MM.1S (cell line): ENCODE data around the gene CCDC85B.

Experiments used
- DNase-seq: peaks from one replicate; pipeline ENCODE4 v3.0.0-alpha.2; 2015
- H2AFZ ChIP-seq: fragments of 300-600 bp; sonication (generic); 2 replicates; pipeline ENCODE4 v1.6.0; 2016; ENCODE audit warnings: antibody characterized with exemption, low read length
- H3F3A ChIP-seq: fragments of 300-600 bp; sonication (generic); 2 replicates; pipeline ENCODE4 v1.6.1; 2016; ENCODE audit warnings: mild to moderate bottlenecking, antibody characterized with exemption, low read length, moderate library complexity, mixed read lengths; ENCODE audit not compliant: insufficient read depth
- H3K27ac ChIP-seq: fragments of 300-600 bp; sonication (generic); 2 replicates; pipeline ENCODE4 v1.5.1; 2016; ENCODE audit warnings: mild to moderate bottlenecking, low read length
- H3K27me3 ChIP-seq: fragments of 300-600 bp; sonication (generic); replicated peaks from 2 replicates; pipeline ENCODE4 v1.6.0; 2016; ENCODE audit warnings: low read length; ENCODE audit not compliant: insufficient read depth
- H3K36me3 ChIP-seq: fragments of 300-600 bp; sonication (generic); replicated peaks from 2 replicates; pipeline ENCODE4 v1.6.1; 2016; ENCODE audit warnings: mild to moderate bottlenecking, low read length, mixed read lengths; ENCODE audit not compliant: insufficient read depth
- H3K4me1 ChIP-seq: fragments of 300-600 bp; sonication (generic); 2 replicates; pipeline ENCODE4 v1.6.1; 2016; ENCODE audit warnings: low read length, mixed read lengths
- H3K4me2 ChIP-seq: fragments of 300-600 bp; sonication (generic); 2 replicates; pipeline ENCODE4 v1.6.0; 2016; ENCODE audit warnings: low read depth, low read length
- H3K4me3 ChIP-seq: fragments of 300-600 bp; sonication (generic); 2 replicates; pipeline ENCODE4 v1.5.1; 2016; ENCODE audit warnings: low read length, mixed read lengths
- H3K79me2 ChIP-seq: fragments of 300-600 bp; sonication (generic); 2 replicates; pipeline ENCODE4 v1.6.1; 2016; ENCODE audit warnings: mixed run types, low read length, mixed read lengths
- H3K9ac ChIP-seq: fragments of 300-600 bp; sonication (generic); 2 replicates; pipeline ENCODE4 v1.6.1; 2016; ENCODE audit warnings: low read length, mixed read lengths
- H3K9me2 ChIP-seq: fragments of 300-600 bp; sonication (generic); replicated peaks from 2 replicates; pipeline ENCODE4 v1.6.1; 2016; ENCODE audit warnings: mild to moderate bottlenecking, low read length, mixed read lengths; ENCODE audit not compliant: insufficient read depth
- H3K9me3 ChIP-seq: fragments of 300-600 bp; sonication (generic); replicated peaks from 2 replicates; pipeline ENCODE4 v1.6.1; 2016; ENCODE audit warnings: mild to moderate bottlenecking, low read length, mixed read lengths; ENCODE audit not compliant: insufficient read depth
- H4K20me1 ChIP-seq: fragments of 300-600 bp; sonication (generic); 2 replicates; pipeline ENCODE4 v1.6.1; 2016; ENCODE audit warnings: mild to moderate bottlenecking, low read length, moderate library complexity, mixed read lengths; ENCODE audit not compliant: insufficient read depth
- EZH2phosphoT487 ChIP-seq: fragments of 300-600 bp; sonication (generic); IDR thresholded peaks from 2 replicates; pipeline ENCODE4 v1.6.1; 2018; ENCODE audit warnings: antibody characterized with exemption, low read length
- TF ChIP-seq, protein P1 (sequence below): fragments of 300-600 bp; sonication (generic); IDR thresholded peaks from 2 replicates; pipeline ENCODE4 v1.5.1; 2016; ENCODE audit warnings: antibody characterized with exemption, low read length, mixed read lengths

CCDC85B gene

DNA sequence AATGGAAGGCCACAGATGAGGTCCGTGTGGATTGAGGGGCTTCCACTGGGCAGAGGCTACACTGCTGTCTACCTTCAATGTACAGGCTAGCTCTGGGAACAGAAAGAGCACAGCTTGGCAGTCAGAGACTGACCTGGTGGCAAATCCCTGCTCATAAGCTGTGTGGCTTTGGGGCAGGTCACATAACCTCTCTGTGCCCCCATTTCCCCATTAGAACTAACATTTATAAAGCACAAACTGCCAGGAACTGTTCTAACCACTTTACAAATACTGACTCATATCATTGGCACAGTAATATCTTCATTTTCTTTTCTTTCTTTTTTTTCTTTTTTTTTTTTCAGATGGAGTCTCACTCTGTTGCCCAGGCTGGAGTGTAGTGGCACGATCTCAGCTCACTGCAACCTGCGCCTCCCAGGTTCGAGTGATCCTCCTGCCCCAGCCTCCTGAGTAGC is 6.6 kb downstream of the CCDC85B start:
- Histone ChIP-seq H3K4me2 (no peak overlapping the region), H3K36me3 (no peaks in the 10 kb centered on the region), H3K4me3 (no peak overlapping the region), H3K27ac (no peak overlapping the region), H3F3A (peaks cover 19% of the 10 kb centered on the region; the same call in 1 of the 2 replicates), H3K79me2 (peaks cover under 1% of the 10 kb centered on the region; the same call in 1 of the 2 replicates), H3K27me3 (peaks cover 11% of the 10 kb centered on the region), H3K9me3 (no peaks in the 10 kb centered on the region), H4K20me1 (no peaks in the 10 kb centered on the region), H3K9me2 (no peaks in the 10 kb centered on the region), H2AFZ (no peak overlapping the region), H3K4me1 (peaks cover 27% of the 10 kb centered on the region), H3K9ac (no peak overlapping the region)
- no peak for DNase-seq
- TF ChIP-seq, protein P1, sequence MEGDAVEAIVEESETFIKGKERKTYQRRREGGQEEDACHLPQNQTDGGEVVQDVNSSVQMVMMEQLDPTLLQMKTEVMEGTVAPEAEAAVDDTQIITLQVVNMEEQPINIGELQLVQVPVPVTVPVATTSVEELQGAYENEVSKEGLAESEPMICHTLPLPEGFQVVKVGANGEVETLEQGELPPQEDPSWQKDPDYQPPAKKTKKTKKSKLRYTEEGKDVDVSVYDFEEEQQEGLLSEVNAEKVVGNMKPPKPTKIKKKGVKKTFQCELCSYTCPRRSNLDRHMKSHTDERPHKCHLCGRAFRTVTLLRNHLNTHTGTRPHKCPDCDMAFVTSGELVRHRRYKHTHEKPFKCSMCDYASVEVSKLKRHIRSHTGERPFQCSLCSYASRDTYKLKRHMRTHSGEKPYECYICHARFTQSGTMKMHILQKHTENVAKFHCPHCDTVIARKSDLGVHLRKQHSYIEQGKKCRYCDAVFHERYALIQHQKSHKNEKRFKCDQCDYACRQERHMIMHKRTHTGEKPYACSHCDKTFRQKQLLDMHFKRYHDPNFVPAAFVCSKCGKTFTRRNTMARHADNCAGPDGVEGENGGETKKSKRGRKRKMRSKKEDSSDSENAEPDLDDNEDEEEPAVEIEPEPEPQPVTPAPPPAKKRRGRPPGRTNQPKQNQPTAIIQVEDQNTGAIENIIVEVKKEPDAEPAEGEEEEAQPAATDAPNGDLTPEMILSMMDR: no peak
- no peak for TF ChIP-seq EZH2phosphoT487

DNA sequence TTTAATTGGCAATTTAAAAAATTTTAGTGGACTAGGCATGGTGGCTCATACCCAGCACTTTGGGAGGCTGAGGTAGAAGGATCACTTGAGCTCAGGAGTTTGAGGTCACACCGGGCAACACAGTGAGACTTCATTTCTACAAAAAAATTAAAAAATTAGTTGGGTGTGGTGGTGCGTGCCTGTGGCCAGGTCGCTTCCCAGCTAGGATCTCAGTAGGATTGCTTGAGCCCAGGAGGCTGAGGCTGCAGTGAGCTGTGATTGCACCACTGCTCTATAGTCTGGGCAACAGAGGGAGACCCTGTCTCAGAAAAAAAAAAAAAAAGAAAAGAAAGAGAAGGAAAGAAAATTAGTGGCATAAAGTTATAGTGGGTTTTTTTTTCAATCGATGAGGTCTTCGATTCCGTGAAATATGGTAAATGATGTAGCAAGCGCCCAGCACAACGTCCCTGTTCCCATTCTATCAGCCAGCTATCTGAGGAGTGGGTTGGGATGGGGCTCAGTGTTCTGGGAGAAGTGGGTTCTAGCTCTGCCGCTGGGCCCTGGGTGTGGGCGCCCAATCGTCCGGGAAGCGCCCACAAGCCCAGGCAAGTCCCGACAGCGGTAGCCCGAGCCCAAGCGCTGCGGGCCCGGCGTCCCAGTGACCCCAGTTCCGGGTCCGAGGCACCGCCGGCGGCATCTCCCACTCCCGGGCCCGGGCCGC is 8.3 kb downstream of the CCDC85B start:
- no peak overlapping the region for H3K4me3 ChIP-seq

DNA sequence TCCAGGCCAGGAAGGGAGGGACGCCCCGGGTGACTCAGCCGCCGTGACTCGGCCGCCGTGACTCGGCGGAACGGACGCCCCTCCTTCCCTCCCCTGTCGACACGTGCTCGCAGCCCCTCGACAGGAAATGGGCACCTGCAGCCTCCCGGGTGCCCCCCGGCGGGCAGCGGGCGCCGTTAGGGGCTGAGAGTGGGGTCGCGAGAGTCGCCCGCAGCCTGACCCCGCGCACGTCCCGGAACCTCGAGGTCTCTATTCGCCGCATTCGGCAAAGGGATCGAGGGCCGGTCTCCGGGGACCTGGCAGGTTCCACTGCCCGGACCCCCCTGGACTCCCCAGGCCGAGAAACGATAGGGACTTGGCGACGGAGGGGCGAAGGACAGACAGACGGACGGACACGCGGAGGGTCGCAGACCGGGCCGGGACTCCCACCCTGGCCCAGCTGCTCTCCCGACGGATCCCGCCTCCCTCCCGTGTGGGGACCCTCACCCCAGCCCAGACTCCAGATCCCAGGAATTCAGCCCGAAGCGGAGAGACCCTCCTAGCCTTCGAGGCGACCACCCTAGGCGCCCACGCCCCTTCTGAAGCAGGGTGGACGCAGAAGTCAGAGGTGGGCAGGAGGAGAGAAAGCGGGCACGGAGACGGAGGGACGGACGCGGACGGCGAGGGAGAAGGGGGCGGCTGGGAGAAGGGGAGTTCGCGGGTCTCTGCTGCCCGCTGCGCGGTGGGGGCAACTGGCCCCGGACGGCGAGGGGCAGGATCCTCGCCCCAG is 9.1 kb downstream of the CCDC85B start:
- H2AFZ ChIP-seq: no peak overlapping the region
- no peaks in the 10 kb centered on the region for H3K9me3 ChIP-seq
- H3K27me3 ChIP-seq: peaks cover 11% of the 10 kb centered on the region
- no peak overlapping the region for H3K27ac ChIP-seq
- no peaks in the 10 kb centered on the region for H3K9me2 ChIP-seq
- peak overlapping the region; percentile 59 for H3K4me3 ChIP-seq
- DNase-seq: no peak
- peak overlapping the region; percentile 76 for H3K4me2 ChIP-seq
- H3K36me3 ChIP-seq: no peaks in the 10 kb centered on the region
- peak overlapping the region; percentile 58; the same call in 1 of the 2 replicates for H3K9ac ChIP-seq
- H3K4me1 ChIP-seq: peaks cover 26% of the 10 kb centered on the region
- H4K20me1 ChIP-seq: no peaks in the 10 kb centered on the region
- H3K79me2 ChIP-seq: no peaks in the 10 kb centered on the region
- TF ChIP-seq EZH2phosphoT487: no peak
- peaks cover 13% of the 10 kb centered on the region; the same call in 1 of the 2 replicates for H3F3A ChIP-seq

More for the DNA sequence above, 8.3 kb downstream of the CCDC85B start:
- Histone ChIP-seq H2AFZ (no peak overlapping the region), H3K27me3 (peaks cover 11% of the 10 kb centered on the region), H3K4me1 (peaks cover 27% of the 10 kb centered on the region), H3K27ac (no peak overlapping the region), H3K79me2 (no peaks in the 10 kb centered on the region), H4K20me1 (no peaks in the 10 kb centered on the region), H3K9ac (no peak overlapping the region), H3F3A (peaks cover 19% of the 10 kb centered on the region; the same call in 1 of the 2 replicates), H3K4me2 (no peak overlapping the region), H3K9me3 (no peaks in the 10 kb centered on the region), H3K9me2 (no peaks in the 10 kb centered on the region), H3K36me3 (no peaks in the 10 kb centered on the region)
- no peak for DNase-seq
- TF ChIP-seq EZH2phosphoT487: no peak
- TF ChIP-seq, protein P1: no peak
